AG08395 (cell line): ENCODE measurements around the gene HOXC10.

Source experiments
- DNase-seq: peaks from one replicate; pipeline ENCODE4 v3.0.0; 2012; ENCODE audit warnings: mixed read lengths, low spot score

The HOXC10 gene

DNA sequence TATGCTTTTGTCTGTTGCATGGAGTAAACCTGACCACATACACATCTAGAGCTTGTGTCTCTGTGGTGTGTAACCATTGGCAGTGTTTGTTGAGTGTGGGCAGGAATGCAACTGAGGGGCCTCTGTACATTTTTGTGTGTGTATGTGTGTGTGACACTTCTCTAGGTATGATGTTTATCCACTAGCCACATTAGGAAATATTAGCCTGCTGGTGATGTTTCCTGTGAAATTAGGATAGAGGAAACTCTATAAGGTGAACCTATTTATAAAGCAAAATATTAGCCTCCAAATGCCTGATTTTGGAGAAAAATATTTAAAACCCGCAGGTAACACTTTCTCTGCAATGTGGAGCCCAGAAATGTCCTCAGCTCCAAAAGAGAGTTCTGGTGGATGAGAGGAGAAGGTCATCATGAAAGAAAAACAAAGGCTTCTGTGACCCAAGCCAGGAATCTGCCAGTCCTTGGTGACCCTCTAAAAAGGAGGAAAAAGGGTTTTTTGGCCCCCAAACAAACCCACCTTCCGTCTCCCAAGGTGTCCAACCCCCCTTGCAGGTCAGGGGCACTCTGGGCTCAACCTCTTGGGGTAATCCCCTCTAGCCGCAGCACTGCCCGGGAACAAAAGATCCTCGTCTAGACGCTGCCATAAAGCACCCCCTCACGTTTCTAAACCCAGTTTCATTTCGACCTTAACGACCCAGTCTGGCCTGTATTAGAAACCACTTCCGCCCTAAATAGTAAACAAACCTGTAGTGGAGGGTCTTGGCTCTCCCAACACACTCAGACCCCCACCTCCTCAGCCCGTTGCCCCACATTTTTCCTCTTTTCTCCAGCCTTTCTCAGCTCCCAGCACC is 7.1 kb upstream of the HOXC10 start:
- DNase-seq, result no peak

- no peak for DNase-seq
These were observed 6.2 kb upstream of the HOXC10 start for GRCh38 chr12:53978477-53979356.

DNA sequence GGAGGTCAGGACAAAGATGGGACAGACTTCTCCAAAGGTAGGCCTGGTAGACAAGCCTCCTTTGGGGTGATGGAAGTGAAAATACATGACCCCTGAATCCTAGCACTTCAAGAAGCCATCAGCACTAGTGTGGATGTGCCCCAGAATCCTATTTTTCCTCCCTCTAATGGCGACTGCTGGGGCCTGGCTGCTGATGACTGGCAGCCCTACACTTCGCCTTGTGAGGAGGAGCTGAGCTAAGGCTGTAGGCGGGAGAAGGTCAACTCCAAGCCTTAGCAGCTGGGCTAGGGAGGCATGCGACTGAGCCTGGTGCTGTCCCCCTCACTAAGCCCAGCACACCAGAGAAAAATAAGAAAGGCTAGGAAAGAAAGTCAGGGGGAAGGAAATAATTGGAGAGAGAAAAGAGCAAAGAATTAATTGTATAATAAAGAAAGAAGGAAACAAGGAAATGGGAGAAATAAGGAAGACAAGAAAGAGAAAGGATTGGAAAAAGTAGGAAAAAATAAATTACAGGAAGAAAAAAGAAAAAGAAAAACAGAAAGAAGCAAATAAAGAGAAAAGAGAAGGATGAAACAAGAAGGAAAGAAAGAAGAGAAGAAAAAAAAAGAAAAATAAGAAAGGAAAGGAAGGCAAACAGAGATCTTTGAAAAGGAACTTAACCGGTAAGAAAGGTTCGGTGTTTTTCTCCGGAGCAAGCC is 4.7 kb upstream of the HOXC10 start:
- no peak for DNase-seq

DNA sequence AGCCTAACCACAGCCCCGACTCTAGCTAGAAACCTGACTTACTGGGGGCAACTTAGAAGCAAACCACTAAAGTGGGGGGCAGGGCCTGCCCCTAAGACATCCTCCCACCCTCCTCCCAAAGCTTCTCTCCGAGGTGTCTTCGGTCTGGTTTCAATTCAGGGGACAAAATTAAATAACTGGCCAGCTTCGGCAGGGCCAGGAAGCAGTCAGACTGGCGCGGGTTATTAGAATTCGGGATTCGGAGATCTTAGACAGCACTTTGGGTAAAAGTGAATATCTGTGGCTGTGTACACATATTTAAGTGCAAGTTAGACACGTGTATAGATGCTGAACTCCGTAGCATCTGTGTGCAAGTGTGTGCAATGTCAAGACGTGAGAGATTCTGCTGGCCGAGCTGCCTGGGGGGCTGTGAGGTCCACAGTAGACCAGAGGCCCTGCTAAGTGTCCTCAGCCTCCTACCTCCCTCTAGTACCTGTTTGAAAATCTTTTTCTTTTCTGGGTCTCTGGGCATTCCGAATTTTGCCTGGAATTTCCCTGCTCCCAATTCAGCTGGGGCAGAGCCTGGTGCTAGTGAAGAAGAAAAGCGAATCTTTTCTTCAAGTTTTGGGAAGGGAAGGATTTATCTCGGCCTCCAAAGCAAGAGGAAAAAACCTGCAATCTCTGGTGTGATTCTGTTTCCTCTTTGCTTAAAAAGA is 4.0 kb upstream of the HOXC10 start:
- no peak for DNase-seq

DNA sequence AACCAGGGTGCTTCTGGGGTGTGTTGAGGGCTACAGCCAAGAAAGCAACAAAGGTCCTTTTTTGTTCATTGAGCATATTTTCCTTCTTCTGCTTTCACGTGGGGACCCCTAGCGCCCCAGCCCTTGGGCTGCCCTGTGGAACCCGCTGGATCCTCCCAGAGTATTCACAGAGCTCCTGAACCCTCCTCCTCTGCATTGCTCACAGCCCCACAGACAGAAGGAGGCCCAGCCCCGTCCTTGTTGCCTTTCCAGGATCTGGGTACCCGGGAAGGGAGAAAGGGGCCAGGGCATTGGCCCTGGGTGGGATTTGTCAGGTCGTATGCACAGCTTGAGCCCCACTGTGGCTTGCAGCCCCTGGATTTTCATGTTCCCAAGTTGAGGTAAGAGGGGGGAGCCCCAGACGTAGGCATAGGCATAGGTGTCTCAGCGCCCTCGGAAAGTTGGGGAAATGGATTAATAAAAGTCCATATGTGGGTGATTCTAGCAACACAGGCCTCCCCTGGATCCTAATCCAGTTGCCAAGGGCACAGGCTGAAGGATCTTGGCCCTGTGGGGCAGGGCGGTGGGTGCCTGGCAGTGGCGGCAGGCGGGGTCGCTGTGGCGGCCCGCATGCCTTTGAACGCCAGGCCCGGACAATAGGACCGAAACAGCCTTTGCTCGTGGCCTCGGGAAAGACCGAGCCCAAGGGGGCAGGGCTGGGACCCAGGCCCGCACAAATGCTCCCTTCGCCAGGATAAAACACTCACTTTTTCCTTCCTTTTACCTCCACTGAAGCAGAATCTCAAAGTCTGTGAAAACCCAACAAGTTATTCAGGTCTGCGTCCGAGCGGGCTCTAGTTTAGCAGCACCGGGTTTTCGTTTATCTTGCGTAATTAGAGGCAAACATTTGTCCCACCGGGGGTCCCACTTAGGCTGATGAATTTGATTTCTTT is 3.0 kb upstream of the HOXC10 start:
- DNase-seq, result no peak

DNA sequence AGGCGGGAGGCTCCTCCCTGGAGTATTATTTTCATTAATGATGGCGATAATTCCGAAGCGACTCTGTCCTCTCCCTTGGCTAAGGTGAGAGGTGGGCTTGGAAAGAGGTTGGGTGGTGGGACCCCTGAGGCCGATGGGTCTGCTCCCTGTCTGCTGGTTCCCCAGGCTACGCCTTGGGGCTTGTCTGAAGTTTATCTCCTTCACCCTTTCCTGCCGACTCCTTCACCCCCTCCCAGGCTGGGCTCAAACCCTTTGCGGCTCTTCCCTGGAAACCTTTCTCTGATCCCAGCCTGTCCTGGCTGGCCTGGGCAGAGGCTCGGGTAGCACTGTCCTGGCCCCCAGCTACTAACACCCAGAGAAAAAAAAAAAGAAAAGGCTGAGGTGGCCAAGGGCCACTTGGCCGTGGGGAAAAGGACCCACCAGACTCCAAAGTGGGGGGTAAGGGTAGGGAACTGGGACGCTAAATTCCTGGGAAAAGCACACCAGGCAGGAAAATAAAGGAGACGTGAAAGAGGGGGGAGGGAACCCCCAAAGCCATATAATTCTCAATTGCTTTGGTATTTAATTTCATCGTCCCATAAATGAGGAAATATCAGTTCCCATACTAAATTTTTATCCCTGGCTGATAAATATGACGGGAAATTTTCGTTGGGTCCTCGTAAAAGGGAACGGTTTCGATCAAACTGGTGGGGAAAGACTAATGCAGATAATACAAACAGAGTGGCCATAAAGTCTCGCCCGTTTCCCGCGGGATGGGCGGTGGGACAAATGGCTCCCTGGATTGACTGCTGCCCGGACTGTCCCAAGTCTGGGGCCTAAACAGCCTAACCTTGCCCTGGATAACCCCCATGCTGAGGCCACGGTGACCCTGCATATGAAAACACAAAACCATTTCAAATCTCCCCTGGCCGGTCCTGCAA is 2.0 kb upstream of the HOXC10 start:
- no peak for DNase-seq

GRCh38 chr12:53983568-53983949 is 1.4 kb upstream of the HOXC10 start:
- DNase-seq, result no peak

DNA sequence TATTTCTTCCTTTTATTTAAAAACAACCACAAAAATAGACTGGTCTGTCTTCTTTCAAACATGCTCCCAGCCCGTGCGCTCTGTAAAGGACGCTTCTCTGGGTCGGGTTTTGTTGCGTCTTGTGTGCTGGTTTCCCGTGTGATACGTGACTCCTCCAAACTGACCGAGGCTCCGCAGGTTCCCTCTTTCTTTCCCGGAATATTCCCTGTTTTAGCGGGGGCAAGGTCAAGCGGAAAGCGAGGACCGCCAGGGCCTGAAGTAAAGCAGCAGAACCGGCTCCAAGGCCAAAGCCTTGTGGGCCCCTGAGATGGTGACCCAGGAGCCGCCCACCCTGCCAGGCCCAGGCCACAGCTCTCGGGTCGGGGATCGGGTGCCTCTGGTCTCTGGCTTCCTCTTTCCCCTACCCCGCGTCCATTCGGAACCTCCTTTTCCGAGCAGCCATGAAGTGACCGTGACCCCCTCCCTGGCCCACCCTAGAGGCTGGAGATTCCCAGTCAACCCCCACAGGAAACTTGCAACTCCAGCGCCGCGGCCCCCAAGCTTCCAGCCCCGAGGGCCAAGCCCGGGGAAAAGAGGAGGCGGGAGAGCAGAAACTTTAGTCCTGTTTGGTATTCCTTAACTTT is 885 bp upstream of the HOXC10 start:
- DNase-seq, result no peak

- no peak for DNase-seq
These were observed 697 bp downstream of the HOXC10 start for GRCh38 chr12:53985692-53985993.

GRCh38 chr12:53985994-53986685 is 1.2 kb downstream of the HOXC10 start:
- DNase-seq, result peak; percentile 47

DNA sequence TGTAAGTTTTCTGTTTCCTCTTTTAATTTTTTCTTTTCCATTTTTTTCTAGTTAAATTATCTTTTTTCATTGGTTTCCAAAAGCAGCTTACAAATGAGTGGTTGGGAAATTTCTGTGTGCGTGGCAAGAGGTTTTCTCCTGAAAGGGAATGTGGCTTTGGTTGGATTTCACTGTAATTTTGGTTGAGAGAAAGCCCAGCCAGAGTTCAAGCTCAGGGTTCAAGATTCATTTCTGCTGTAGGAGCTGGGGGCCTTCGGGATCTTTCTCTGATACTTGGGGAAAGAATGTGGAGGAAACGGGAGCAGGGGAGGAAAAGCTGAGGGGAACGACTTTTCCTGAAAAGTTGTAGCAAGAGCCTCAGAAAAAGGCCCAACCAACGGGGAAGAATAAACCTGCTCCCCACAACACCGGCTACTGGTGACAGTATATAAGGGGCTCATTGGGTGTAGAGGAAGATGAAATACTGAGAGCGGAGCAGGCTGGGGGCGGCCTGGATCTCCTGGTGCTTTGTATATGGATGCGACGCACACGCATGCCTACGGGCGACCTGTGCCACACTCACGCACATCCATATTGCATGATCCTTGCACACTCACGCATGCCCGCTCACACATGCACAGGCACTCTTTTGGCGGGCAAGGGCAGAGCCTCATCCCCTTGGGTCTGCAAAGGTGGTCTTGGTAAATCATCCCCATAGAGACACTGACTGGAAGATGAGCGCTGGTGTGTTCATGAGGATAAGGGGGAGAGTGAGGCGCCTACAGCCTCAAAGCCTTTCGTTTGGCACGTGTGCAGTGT is 1.9 kb downstream of the HOXC10 start:
- no peak for DNase-seq

DNA sequence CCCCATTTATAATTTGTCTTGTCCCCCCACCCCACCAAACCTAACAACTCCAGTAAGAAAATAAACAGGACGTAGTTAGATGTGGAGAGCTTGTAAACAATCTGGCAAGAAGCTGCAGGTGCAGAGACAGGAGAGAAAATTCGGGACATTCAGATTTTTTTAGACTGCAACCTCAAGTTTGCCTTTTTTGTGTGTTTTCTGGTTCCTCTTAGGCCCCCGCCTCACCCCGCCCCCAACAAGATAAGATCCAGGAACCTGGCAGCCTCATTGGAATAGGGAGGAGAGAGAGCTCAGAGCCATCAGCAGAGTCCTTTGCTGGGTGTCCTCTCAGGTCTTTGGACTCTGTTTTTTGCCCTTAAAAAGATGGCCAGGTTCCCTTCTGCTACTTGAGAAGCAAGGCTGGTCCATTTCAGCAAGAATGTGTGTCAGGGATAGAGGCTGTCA is 2.9 kb downstream of the HOXC10 start:
- no peak for DNase-seq

- DNase-seq, result no peak
These were observed 3.7 kb downstream of the HOXC10 start for GRCh38 chr12:53988541-53989226.

DNA sequence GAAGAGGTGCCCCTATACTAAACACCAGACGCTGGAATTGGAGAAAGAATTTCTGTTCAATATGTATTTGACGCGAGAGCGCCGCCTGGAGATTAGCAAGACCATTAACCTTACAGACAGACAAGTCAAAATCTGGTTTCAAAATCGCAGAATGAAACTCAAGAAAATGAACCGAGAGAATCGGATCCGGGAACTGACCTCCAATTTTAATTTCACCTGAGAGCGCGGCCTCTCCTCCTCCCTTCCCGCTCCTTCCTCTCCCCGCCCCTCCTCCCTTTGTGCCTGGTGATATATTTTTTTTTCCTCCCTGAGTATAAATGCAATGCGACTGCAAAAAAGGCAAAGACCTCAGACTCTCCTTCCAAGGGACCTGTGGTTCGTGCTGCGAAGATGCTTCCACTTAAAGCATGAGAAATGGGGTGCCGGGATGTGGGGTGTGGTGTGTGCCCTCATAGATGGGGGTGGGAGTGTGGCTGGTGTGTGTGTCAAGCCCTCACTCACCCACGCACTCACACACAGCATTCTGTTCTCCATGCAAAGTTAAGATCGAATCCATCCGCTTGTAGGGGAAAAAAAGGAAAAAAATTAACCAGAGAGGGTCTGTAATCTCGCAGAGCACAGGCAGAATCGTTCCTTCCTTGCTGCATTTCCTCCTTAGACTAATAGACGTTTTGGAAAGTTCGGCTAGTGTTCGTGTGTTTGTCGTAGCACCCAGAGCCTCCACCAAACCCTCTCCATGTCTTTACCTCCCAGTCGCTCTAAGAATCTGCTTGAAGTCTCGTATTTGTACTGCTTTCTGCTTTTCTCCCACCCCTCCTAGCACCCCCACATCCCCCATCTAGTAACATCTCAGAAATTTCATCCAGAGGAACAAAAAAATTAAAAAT is 4.5 kb downstream of the HOXC10 start:
- DNase-seq, result no peak

GRCh38 chr12:53990311-53991076 is 5.5 kb downstream of the HOXC10 start:
- DNase-seq, result no peak

DNA sequence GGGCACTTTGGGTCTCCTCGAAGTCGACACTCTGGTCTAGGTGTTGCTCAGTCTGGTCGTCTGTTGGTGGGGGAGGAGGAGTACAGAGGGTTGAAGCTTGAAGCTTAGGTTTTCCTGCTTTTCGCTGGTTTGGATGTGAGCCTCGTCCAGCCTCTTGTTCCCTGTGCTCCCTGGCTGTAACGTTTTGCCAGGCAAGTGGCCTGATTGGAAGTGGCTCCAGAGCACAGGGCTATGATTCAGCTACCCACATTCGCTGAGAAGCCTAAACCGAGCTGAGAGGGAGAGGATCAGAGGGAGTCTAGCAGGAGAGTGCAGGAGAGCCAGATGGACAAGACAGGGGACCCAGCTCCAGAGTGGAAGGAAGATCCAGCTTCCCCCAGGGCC is 6.1 kb downstream of the HOXC10 start:
- DNase-seq, result peak; percentile 79
